ENCODE results near the gene TMC6.
"Not testable (repeated sequence)": the region's sequence is repeated elsewhere in the genome, so short reads cannot be mapped to it uniquely, and the experiment has no call there.

The TMC6 gene, protein sequence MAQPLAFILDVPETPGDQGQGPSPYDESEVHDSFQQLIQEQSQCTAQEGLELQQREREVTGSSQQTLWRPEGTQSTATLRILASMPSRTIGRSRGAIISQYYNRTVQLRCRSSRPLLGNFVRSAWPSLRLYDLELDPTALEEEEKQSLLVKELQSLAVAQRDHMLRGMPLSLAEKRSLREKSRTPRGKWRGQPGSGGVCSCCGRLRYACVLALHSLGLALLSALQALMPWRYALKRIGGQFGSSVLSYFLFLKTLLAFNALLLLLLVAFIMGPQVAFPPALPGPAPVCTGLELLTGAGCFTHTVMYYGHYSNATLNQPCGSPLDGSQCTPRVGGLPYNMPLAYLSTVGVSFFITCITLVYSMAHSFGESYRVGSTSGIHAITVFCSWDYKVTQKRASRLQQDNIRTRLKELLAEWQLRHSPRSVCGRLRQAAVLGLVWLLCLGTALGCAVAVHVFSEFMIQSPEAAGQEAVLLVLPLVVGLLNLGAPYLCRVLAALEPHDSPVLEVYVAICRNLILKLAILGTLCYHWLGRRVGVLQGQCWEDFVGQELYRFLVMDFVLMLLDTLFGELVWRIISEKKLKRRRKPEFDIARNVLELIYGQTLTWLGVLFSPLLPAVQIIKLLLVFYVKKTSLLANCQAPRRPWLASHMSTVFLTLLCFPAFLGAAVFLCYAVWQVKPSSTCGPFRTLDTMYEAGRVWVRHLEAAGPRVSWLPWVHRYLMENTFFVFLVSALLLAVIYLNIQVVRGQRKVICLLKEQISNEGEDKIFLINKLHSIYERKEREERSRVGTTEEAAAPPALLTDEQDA

GRCh38 chr17:78128551-78129350 is at the start of gene TMC6:
TMC6 (minus strand) TSS chr17:78128755; CDS start chr17:78126832, 1,923 bp downstream.
- peak; percentile 56 to 76 (median 76) for DNase-seq

DNA sequence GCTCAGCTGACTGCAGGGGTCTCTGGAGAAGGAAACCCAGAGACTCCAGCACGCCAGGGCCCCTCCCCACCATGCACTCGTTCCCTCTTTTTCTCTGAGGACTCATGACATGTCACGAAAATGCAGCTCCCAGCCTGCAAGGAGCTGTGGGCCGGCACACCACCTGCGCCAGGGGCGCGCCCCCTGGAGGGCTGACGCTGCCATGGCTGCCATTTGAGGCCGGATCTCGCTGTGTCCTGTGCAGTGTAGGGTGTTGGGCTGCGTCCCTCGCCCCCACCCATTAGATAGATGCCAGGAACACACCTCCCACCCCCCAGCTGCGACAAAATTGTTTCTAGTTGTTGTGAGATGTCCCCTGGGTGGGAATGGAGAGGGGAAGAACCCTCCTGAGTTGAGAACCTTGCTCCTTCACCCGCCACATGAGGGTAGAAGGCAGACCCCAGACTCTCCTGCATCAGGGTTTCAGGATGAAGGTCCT is 48.0 kb upstream of the TMC6 start:
- DNase-seq, result peak in 2 of 3 experiments; percentile 9 to 10

GRCh38 chr17:78175643-78175981 is 47.1 kb upstream of the TMC6 start:
- no peak for DNase-seq

GRCh38 chr17:78174870-78175642 is 46.5 kb upstream of the TMC6 start:
- DNase-seq, result peak in 1 of 3 experiments; percentile 20

DNA sequence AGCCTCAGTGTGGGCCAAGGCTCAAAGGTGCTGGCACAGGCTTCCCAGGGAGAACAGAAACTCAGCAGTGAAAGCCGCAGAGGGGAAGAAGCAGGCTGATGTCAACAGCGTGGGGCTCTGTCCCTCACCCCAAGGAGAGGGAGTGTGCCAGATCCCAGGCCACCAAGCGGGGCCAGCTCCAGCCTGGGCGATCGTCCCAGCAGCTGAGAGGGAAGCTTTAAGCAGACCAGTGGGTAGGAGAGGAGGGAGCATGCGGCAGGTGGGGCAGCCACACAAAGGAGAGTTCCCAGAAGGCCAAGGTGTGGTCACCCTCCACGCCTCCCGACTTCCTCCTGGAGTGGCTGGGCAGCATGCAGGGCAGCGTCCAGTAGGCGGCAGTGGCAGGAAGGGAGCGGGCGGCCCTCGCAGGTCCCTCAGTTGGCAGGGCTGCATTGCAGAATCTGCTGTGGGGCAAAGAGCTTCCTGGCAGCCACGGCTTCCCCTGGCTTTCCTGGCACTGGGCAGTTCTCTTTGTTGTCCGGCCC is 45.9 kb upstream of the TMC6 start:
- DNase-seq, result no peak

- no peak for DNase-seq
Measured at GRCh38 chr17:78173097-78173715, 44.7 kb upstream of the TMC6 start.

GRCh38 chr17:78172249-78173051 is 43.9 kb upstream of the TMC6 start:
- peak; percentile 35 to 84 (median 68) for DNase-seq

DNA sequence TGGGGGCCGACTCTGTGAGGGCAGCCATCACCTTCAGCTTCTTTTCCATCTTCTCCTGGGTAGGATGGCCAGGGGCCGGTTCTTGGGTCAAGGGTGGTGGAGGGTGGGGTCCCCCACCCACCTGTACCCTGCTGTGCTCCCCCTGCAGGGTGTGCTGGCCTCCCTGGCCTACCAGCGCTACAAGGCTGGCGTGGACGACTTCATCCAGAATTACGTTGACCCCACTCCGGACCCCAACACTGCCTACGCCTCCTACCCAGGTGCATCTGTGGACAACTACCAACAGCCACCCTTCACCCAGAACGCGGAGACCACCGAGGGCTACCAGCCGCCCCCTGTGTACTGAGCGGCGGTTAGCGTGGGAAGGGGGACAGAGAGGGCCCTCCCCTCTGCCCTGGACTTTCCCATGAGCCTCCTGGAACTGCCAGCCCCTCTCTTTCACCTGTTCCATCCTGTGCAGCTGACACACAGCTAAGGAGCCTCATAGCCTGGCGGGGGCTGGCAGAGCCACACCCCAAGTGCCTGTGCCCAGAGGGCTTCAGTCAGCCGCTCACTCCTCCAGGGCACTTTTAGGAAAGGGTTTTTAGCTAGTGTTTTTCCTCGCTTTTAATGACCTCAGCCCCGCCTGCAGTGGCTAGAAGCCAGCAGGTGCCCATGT is 43.2 kb upstream of the TMC6 start:
- not testable (repeated sequence) for DNase-seq

DNA sequence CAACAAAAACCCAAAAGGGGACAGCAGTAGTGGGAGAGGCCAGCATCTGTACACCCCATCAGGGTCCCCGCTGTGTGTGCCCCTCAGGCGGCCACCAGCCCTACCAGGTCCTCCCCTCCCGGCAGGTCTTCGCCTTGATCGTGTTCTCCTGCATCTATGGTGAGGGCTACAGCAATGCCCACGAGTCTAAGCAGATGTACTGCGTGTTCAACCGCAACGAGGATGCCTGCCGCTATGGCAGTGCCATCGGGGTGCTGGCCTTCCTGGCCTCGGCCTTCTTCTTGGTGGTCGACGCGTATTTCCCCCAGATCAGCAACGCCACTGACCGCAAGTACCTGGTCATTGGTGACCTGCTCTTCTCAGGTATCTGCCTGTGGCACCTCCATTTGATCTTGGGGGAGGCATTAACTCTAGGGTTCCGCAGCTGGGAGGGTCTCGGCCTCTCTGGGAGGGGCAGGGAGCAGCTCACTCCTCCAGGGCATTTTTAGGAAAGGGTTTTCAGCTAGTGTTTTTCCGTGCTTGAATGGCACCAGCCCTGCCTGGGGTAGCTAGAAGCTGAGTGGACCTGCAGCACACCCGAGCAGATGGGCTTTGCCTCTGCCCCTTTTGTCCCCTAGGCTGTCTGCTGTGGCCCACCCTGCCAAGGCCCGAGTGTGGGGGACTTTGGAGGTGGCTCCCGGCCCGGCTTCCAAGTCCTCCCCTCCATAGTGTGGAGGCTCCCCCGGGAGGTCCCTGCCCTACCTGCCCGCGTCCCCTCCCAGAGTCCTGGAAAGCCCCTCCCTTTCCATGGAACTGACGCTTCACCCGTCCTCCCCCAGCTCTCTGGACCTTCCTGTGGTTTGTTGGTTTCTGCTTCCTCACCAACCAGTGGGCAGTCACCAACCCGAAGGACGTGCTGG is 42.4 kb upstream of the TMC6 start:
- DNase-seq, result no peak

DNA sequence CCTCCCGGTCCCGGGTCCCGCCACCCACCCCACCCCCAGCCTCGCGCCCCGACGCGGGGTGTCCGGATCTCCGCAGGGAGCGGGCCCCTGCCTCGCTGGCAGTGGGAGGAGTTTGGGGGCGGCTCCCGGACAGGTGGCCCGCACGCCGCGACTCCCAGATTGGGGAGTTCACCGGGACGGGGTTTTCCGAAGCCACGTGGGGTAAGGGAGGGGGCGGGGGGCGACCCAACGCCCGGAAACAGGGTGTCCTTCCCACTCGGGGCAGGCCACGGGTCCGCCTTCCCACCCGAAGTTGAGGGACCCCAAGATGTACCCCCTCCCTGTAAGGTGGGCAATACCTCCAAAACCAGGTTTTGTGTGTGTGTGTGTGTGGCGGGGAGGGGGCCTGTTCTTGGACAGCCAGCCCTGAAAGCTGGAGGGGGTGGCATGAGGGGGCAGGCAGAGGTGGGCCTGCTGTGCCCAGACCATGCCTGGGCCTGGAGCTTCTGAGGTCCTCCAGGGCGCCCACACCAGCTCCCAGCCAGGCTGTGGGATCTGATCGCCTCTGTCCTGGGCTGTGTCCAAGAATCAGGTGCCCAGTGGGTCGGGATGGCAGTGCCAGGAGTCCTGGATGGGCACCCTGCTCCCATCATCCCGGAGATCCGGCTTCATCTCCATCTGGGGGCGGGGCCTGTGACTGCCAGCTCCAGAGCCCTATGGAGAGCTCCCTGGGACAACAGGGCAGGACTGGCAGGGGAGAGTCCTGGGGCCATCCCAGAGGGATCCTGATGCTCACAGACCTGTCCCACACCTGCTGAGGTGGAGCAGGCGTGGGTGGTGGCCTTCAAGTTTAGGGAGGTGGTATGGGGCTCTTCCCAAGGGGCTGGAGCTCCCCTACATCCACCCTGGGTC is 40.6 kb upstream of the TMC6 start:
- peak; percentile 15 to 38 (median 25) for DNase-seq

GRCh38 chr17:78168242-78168902 is 39.8 kb upstream of the TMC6 start, which contains the start of gene SYNGR2:
SYNGR2 (plus strand) TSS chr17:78168581; CDS start chr17:78168617, 36 bp downstream.
- DNase-seq, result peak; percentile 86 to 90 (median 88)

DNA sequence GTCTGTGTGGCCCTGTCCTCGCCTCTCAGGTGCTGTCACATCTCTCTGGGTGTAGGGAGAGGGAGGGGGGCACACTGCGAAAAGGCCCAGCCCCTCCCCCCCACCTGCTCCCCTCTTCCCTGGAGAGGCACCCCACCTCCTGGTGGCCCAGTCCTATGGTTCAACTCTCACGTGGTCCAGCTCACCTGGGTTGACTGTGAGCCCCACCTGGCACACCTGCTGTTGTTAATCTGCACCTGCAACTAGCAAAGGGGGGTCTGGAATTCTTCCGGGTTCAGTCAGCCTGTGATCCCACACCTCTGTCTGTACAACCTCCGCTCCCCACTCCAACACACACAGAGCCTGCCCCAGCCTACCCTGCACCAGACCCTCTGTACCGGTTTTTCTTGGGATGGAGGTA is 37.9 kb upstream of the TMC6 start:
- peak in 2 of 3 experiments; percentile 27 to 33 for DNase-seq

GRCh38 chr17:78164748-78165607 is 36.4 kb upstream of the TMC6 start:
- DNase-seq, result no peak

GRCh38 chr17:78163881-78164747 is 35.6 kb upstream of the TMC6 start:
- DNase-seq, result no peak

DNA sequence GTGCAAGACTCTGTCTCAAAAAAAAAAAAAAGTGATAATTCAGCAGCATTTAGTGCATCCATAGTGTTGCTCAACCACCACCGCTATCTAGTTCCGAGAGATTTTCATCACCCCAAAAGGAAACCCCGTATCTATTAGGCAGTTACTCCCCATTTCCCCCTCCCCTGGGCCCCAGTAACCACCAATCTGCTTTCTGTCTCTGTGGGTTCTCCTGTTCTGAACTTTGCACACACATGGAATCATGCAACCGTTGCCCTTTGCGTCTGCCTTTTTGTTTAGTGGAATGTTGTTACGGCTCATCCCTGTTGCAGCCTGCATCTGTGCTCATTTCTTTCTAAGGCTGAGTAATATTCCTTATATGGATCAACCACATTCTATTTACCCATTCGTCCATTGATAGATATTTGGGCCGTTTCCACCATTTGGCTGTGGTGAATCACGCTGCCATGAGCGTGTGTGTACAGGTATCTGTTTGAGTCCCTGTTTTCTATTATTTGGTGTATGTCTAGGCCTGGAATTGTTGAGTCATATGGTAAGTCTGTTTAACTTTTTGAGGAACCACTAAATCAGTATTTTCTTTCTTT is 31.1 kb upstream of the TMC6 start:
- no peak for DNase-seq
